H9 (cell line): ENCODE measurements around the gene BARHL2. TPM values are rescaled to one million over a fixed set of nuclear protein-coding genes. Genes with fewer than 3 reads are reported as not detected.

ENCODE experiments used
- DNase-seq: peaks from one replicate; pipeline ENCODE4 v3.0.0-alpha.2; 2017
- H2AFZ ChIP-seq: one replicate; pipeline ENCODE4 v1.6.1; 2013; ENCODE audit warnings: mild to moderate bottlenecking, low read length, control low read depth, moderate library complexity
- H2AK5ac ChIP-seq: 2 replicates; pipeline ENCODE4 v1.6.1; 2013; ENCODE audit warnings: low read length, control low read depth, mixed read lengths; ENCODE audit not compliant: insufficient read length
- H2BK120ac ChIP-seq: one replicate; pipeline ENCODE4 v1.6.1; 2013; ENCODE audit warnings: low read depth, mild to moderate bottlenecking, low read length, control low read depth, inconsistent platforms; ENCODE audit not compliant: poor library complexity, severe bottlenecking
- H2BK12ac ChIP-seq: 2 replicates; pipeline ENCODE4 v1.6.1; 2013; ENCODE audit warnings: low read length, control low read depth, mixed read lengths, low read depth; ENCODE audit not compliant: insufficient read length
- H2BK15ac ChIP-seq: 2 replicates; pipeline ENCODE4 v1.6.1; 2013; ENCODE audit warnings: low read depth, low read length, control low read depth
- H2BK20ac ChIP-seq: one replicate; pipeline ENCODE4 v1.6.1; 2013; ENCODE audit warnings: low read depth, mild to moderate bottlenecking, low read length, control low read depth, inconsistent platforms; ENCODE audit not compliant: poor library complexity, severe bottlenecking
- H2BK5ac ChIP-seq: 2 replicates; pipeline ENCODE4 v1.6.1; 2013; ENCODE audit warnings: low read length, control low read depth, mixed read lengths; ENCODE audit not compliant: insufficient read length
- H3K14ac ChIP-seq: 2 replicates; pipeline ENCODE4 v1.6.1; 2013; ENCODE audit warnings: low read length, control low read depth; ENCODE audit not compliant: insufficient read depth
- H3K18ac ChIP-seq: 2 replicates; pipeline ENCODE4 v1.6.1; 2013; ENCODE audit warnings: low read depth, mild to moderate bottlenecking, mixed read lengths, low read length, control low read depth; ENCODE audit not compliant: insufficient read length
- H3K23ac ChIP-seq: 2 replicates; pipeline ENCODE4 v1.6.1; 2013; ENCODE audit warnings: low read length, control low read depth, mixed read lengths, low read depth; ENCODE audit not compliant: insufficient read length
- H3K23me2 ChIP-seq: 2 replicates; pipeline ENCODE4 v1.6.1; 2013; ENCODE audit warnings: low read depth, mild to moderate bottlenecking, mixed read lengths, low read length, control low read depth; ENCODE audit not compliant: insufficient read length, poor library complexity, severe bottlenecking
- H3K27ac ChIP-seq: 2 replicates; pipeline ENCODE4 v1.5.1; 2013; ENCODE audit warnings: low read length, control low read depth, mixed read lengths, low read depth; ENCODE audit not compliant: insufficient read length
- H3K27me3 ChIP-seq: 2 replicates; pipeline ENCODE4 v1.6.1; 2013; ENCODE audit warnings: low read length, control low read depth, inconsistent platforms; ENCODE audit not compliant: insufficient read depth
- H3K4ac ChIP-seq: 2 replicates; pipeline ENCODE4 v1.6.1; 2013; ENCODE audit warnings: low read depth, mild to moderate bottlenecking, control low read depth, inconsistent platforms, low read length, moderate library complexity
- H3K4me1 ChIP-seq: 2 replicates; pipeline ENCODE4 v1.6.1; 2013; ENCODE audit warnings: low read length, control low read depth, inconsistent platforms; ENCODE audit not compliant: insufficient read depth
- H3K4me2 ChIP-seq: 2 replicates; pipeline ENCODE4 v1.6.1; 2013; ENCODE audit warnings: low read length, control low read depth, mixed read lengths; ENCODE audit not compliant: insufficient read length, insufficient read depth
- H3K56ac ChIP-seq: 2 replicates; pipeline ENCODE4 v1.6.1; 2013; ENCODE audit warnings: low read depth, mild to moderate bottlenecking, mixed read lengths, low read length, control low read depth; ENCODE audit not compliant: insufficient read length
- H3K79me1 ChIP-seq: 2 replicates; pipeline ENCODE4 v1.6.1; 2013; ENCODE audit warnings: low read depth, mild to moderate bottlenecking, moderate library complexity, low read length, control low read depth, inconsistent platforms; ENCODE audit not compliant: insufficient read depth, poor library complexity, severe bottlenecking
- H3K79me2 ChIP-seq: 2 replicates; pipeline ENCODE4 v1.6.1; 2013; ENCODE audit warnings: low read length, control low read depth, inconsistent platforms; ENCODE audit not compliant: insufficient read depth
- H3K9ac ChIP-seq: 2 replicates; pipeline ENCODE4 v1.6.1; 2013; ENCODE audit warnings: low read length, control low read depth, mixed read lengths; ENCODE audit not compliant: insufficient read length; ENCODE audit errors: extremely low read depth
- H3K9me3 ChIP-seq: one replicate; pipeline ENCODE4 v1.6.1; 2013; ENCODE audit warnings: low read depth, low read length, inconsistent platforms; ENCODE audit not compliant: control insufficient read depth
- H3T11ph ChIP-seq: one replicate; pipeline ENCODE4 v1.6.1; 2013; ENCODE audit warnings: mild to moderate bottlenecking, low read length, control low read depth, inconsistent platforms
- H4K20me1 ChIP-seq: one replicate; pipeline ENCODE4 v1.6.1; 2013; ENCODE audit not compliant: control insufficient read depth, insufficient read length, insufficient read depth
- H4K5ac ChIP-seq: 2 replicates; pipeline ENCODE4 v1.6.1; 2013; ENCODE audit warnings: low read depth, mild to moderate bottlenecking, mixed read lengths, low read length, control low read depth; ENCODE audit not compliant: insufficient read length
- H4K8ac ChIP-seq: replicated peaks from 2 replicates; pipeline ENCODE4 v1.6.1; 2013; ENCODE audit warnings: low read length, control low read depth, mixed read lengths, low read depth; ENCODE audit not compliant: insufficient read length
- H4K91ac ChIP-seq: 2 replicates; pipeline ENCODE4 v1.6.1; 2013; ENCODE audit warnings: low read depth, mild to moderate bottlenecking, moderate library complexity, mixed read lengths, low read length, control low read depth; ENCODE audit not compliant: insufficient read length
- H3K27ac Mint-ChIP-seq, 3 experiments: 2 replicates in 2 of 3; 3 replicates in 1 of 3; pipeline ENCODE4 v1.8.0; 2020 to 2021; ENCODE audit warnings: mixed read lengths in 3 of 3, mild to moderate bottlenecking in 1 of 3, moderate library complexity in 1 of 3
- H3K27me3 Mint-ChIP-seq: 2 replicates; pipeline ENCODE4 v1.8.0; 2021; ENCODE audit warnings: low read depth, mild to moderate bottlenecking, moderate library complexity, mixed read lengths
- H3K36me3 Mint-ChIP-seq, 3 experiments: 2 replicates in 2 of 3; 3 replicates in 1 of 3; pipeline ENCODE4 v1.8.0; 2020 to 2021; ENCODE audit warnings: low read depth in 3 of 3, mixed read lengths in 3 of 3; ENCODE audit not compliant: insufficient read depth in 1 of 3
- H3K4me1 Mint-ChIP-seq, 2 experiments: 2 replicates each; pipeline ENCODE4 v1.8.0; 2020; ENCODE audit warnings: mixed read lengths in 2 of 2
- H3K4me3 Mint-ChIP-seq, 2 experiments: 2 replicates in 1 of 2; 3 replicates in 1 of 2; pipeline ENCODE4 v1.8.0; 2020 to 2021; ENCODE audit warnings: mild to moderate bottlenecking in 2 of 2, mixed read lengths in 2 of 2, moderate library complexity in 1 of 2
- H3K9me3 Mint-ChIP-seq, 2 experiments: 2 replicates in 1 of 2; 3 replicates in 1 of 2; pipeline ENCODE4 v1.8.0; 2020; ENCODE audit warnings: mild to moderate bottlenecking in 2 of 2, mixed read lengths in 2 of 2, moderate library complexity in 1 of 2
- WGBS: extraction: QIAGEN DNeasy Blood & Tissue Kit; methylation state at CpG from one replicate; pipeline ENCODE4 v1.1.7; 2013; ENCODE audit warnings: missing lambda C conversion rate, low lambda C conversion rate, mixed read lengths; ENCODE audit not compliant: insufficient read length; ENCODE audit errors: extremely low coverage; 5-methylcytosine and 5-hydroxymethylcytosine counted together
- total RNA-seq: library from RNA; stranded (reverse); gene quantifications from 2 replicates; pipeline ENCODE4 v1.2.1, GENCODE V29; 2021
- TF ChIP-seq, protein P1 (sequence below): fragments of 200-600 bp; sonication (generic); conservative IDR thresholded peaks from 3 replicates; pipeline ENCODE4 v1.8.0; 2021; ENCODE audit warnings: antibody characterized with exemption, mild to moderate bottlenecking

The BARHL2 gene
- total RNA-seq, 1 experiment from 2014 or later = not detected

GRCh38 chr1:90713741-90714509, 3.2 kb downstream of the BARHL2 start:
- Histone ChIP-seq H3K23ac (no peak overlapping the region), H4K8ac (no peak overlapping the region), H3K18ac (no peak overlapping the region), H3K14ac (no peak overlapping the region), H3K9ac (no peak overlapping the region), H2BK15ac (no peak overlapping the region), H3K56ac (no peak overlapping the region), H3K79me2 (no peaks in the 10 kb centered on the region), H2BK5ac (no peak overlapping the region), H2BK12ac (no peak overlapping the region), H4K5ac (no peak overlapping the region), H3K79me1 (no peaks in the 10 kb centered on the region), H3K4me2 (peak overlapping the region; percentile 19), H3K23me2 (peaks cover 3% of the 10 kb centered on the region), H3K9me3 (no peaks in the 10 kb centered on the region), H2AFZ (no peak overlapping the region), H3K4me1 (peaks cover 2% of the 10 kb centered on the region; the same call in 1 of the 2 replicates), H3T11ph (no peak overlapping the region), H3K4ac (no peak overlapping the region), H3K27ac (no peak overlapping the region), H2AK5ac (no peak overlapping the region), H3K27me3 (peaks cover 91% of the 10 kb centered on the region), H2BK20ac (no peak overlapping the region), H4K20me1 (peaks cover 5% of the 10 kb centered on the region), H4K91ac (no peak overlapping the region), H2BK120ac (no peak overlapping the region)
- peak; percentile 56 for DNase-seq
- TF ChIP-seq, protein P1, sequence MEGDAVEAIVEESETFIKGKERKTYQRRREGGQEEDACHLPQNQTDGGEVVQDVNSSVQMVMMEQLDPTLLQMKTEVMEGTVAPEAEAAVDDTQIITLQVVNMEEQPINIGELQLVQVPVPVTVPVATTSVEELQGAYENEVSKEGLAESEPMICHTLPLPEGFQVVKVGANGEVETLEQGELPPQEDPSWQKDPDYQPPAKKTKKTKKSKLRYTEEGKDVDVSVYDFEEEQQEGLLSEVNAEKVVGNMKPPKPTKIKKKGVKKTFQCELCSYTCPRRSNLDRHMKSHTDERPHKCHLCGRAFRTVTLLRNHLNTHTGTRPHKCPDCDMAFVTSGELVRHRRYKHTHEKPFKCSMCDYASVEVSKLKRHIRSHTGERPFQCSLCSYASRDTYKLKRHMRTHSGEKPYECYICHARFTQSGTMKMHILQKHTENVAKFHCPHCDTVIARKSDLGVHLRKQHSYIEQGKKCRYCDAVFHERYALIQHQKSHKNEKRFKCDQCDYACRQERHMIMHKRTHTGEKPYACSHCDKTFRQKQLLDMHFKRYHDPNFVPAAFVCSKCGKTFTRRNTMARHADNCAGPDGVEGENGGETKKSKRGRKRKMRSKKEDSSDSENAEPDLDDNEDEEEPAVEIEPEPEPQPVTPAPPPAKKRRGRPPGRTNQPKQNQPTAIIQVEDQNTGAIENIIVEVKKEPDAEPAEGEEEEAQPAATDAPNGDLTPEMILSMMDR = no peak
- H3K27ac Mint-ChIP-seq = no peak overlapping the region
- peak overlapping the region in 1 of 2 experiments; percentile 3; a peak in 1 of 5 replicates for H3K4me3 Mint-ChIP-seq
- peaks cover 18 to 61% of the 10 kb centered on the region in 2 experiments for H3K4me1 Mint-ChIP-seq
- peaks cover 3 to 6% of the 10 kb centered on the region in 2 experiments; a peak in 3 of 5 replicates for H3K9me3 Mint-ChIP-seq
- WGBS = no CpG with 5 or more reads among the region's 15 CpGs
- peaks cover 98% of the 10 kb centered on the region for H3K27me3 Mint-ChIP-seq
- no peaks in the 10 kb centered on the region; a peak in 1 of 7 replicates for H3K36me3 Mint-ChIP-seq
